ENCODE data around the gene RIN2. TPM values are rescaled to one million over a fixed set of nuclear protein-coding genes. Genes with fewer than 3 reads are reported as not detected.

The RIN2 gene
- total RNA-seq, 1 experiment from 2014 or later = 1.5 TPM

DNA sequence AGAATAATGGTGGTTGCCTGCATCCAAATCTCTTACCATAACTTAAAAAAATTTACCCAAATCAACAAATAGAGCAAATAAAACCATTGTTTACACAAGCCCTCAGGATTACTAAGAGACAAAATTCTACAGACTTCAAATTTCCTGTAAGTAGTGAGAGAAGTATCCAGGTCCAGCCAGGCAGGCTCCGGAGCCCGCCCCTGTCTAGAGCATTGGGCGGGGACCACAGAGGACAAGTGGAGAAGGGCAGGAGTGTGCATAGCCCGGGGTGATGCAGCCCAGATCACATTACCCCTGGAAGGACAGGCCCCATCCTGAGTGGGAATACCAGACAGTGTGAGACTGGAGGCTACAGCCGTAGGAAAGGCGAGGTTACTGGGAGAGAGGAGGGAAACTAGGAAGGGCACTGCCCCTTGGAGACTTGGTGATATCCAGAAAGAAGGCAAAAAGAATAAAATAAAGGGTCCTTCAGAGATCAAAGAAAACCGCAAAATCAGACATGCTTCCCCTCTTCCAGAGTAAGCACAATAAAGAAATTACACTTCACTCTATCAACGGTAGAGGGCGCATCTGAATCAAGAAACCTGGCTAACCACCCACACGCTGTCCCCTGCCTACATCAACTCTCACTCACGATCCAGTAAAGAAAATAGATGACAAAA, 26.6 kb downstream of the RIN2 start:
- H3K4me3 ChIP-seq (replicated peaks in 1 of 2; ENCODE audit: low read depth in 1 of 2, low read length in 2 of 2) = no peak overlapping the region
- no peaks in the 10 kb centered on the region for H3K36me3 ChIP-seq (ENCODE audit: control insufficient read depth in 1 of 2, insufficient read depth in 2 of 2, low read length in 2 of 2)
- no peak overlapping the region for H3K9ac ChIP-seq (ENCODE audit: low read length)
- H3K27me3 ChIP-seq (ENCODE audit: insufficient read depth, low read length) = no peaks in the 10 kb centered on the region
- H3K4me1 ChIP-seq (ENCODE audit: control insufficient read depth in 1 of 2, insufficient read depth in 2 of 2, low read length in 2 of 2) = peaks cover 11 to 17% of the 10 kb centered on the region in 2 experiments
- RAD21 ChIA-PET (ENCODE audit: low non-redundant PET in 1 of 2, low total read pairs in 2 of 2, uncharacterized antibody in 2 of 2, unreplicated experiment in 2 of 2) = no interaction called here
- intact Hi-C loops (cut with micrococcal nuclease) = loop anchor here (1.0 to 10.0 kb wide), 5 partner anchors 100 to 780 kb away; partner anchors contain the start of gene NAA20
- peak overlapping the region; percentile 49 for H2AFZ ChIP-seq (ENCODE audit: low read depth, low read length, poor library complexity, severe bottlenecking)
- H3K27ac ChIP-seq (ENCODE audit: low read depth, low read length) = no peak overlapping the region
- POLR2A ChIA-PET = no interaction called here
- no peaks in the 10 kb centered on the region for H3K79me2 ChIP-seq (ENCODE audit: insufficient read depth, low read length)
- BruUV-seq (replicated peaks) = no TSS peak
- no peaks in the 10 kb centered on the region for H3K9me3 ChIP-seq (ENCODE audit: control insufficient read depth in 1 of 2, insufficient read depth in 1 of 2, low read depth in 1 of 2, low read length in 2 of 2)
- no peaks in the 10 kb centered on the region for H4K20me1 ChIP-seq (ENCODE audit: insufficient read depth)
- peak; percentile 77 for DNase-seq (ENCODE audit: low read depth, low spot score)
- H3K4me2 ChIP-seq (ENCODE audit: low read length) = peak overlapping the region; percentile 56
- peak; percentile 91 for ATAC-seq
- no peaks in the 10 kb centered on the region for H3K9me2 ChIP-seq (ENCODE audit: insufficient read depth)
- CTCF ChIA-PET = interaction anchor here (1.3 kb wide), 1 partner anchor 209 kb away, joined by 5 read pairs; no protein-coding TSS in a partner anchor
- TF ChIP-seq, protein P1, sequence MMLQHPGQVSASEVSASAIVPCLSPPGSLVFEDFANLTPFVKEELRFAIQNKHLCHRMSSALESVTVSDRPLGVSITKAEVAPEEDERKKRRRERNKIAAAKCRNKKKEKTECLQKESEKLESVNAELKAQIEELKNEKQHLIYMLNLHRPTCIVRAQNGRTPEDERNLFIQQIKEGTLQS (IDR thresholded peaks at IDR 0.05) = no peak
- TF ChIP-seq, protein P2, sequence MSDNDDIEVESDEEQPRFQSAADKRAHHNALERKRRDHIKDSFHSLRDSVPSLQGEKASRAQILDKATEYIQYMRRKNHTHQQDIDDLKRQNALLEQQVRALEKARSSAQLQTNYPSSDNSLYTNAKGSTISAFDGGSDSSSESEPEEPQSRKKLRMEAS (IDR thresholded peaks at IDR 0.05) = no peak
- TF ChIP-seq, protein P3, sequence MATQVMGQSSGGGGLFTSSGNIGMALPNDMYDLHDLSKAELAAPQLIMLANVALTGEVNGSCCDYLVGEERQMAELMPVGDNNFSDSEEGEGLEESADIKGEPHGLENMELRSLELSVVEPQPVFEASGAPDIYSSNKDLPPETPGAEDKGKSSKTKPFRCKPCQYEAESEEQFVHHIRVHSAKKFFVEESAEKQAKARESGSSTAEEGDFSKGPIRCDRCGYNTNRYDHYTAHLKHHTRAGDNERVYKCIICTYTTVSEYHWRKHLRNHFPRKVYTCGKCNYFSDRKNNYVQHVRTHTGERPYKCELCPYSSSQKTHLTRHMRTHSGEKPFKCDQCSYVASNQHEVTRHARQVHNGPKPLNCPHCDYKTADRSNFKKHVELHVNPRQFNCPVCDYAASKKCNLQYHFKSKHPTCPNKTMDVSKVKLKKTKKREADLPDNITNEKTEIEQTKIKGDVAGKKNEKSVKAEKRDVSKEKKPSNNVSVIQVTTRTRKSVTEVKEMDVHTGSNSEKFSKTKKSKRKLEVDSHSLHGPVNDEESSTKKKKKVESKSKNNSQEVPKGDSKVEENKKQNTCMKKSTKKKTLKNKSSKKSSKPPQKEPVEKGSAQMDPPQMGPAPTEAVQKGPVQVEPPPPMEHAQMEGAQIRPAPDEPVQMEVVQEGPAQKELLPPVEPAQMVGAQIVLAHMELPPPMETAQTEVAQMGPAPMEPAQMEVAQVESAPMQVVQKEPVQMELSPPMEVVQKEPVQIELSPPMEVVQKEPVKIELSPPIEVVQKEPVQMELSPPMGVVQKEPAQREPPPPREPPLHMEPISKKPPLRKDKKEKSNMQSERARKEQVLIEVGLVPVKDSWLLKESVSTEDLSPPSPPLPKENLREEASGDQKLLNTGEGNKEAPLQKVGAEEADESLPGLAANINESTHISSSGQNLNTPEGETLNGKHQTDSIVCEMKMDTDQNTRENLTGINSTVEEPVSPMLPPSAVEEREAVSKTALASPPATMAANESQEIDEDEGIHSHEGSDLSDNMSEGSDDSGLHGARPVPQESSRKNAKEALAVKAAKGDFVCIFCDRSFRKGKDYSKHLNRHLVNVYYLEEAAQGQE (IDR thresholded peaks at IDR 0.05; ENCODE audit: low read depth) = no peak
- TF ChIP-seq SIN3A (IDR thresholded peaks at IDR 0.05; ENCODE audit: low read depth) (no peak), YY1 (IDR thresholded peaks at IDR 0.05; ENCODE audit: extremely low read depth, insufficient replicate concordance, low read depth, low read length) (no peak), RAD21 (IDR thresholded peaks at IDR 0.05; ENCODE audit: low read depth) (peak; percentile 88), SRF (IDR thresholded peaks at IDR 0.05; ENCODE audit: low read depth) (no peak), JUND (IDR thresholded peaks at IDR 0.05) (no peak), EZH2 (IDR thresholded peaks at IDR 0.05) (no peak), ZNF274 (IDR thresholded peaks at IDR 0.05; ENCODE audit: low read depth, low read length) (no peak), POLR2A (IDR thresholded peaks at IDR 0.05; ENCODE audit: borderline replicate concordance, extremely low read depth, insufficient read depth, insufficient read length) (no peak), SP1 (IDR thresholded peaks at IDR 0.05; ENCODE audit: low read depth) (no peak), EGR1 (IDR thresholded peaks at IDR 0.05; ENCODE audit: low read depth) (peak; percentile 71), FOSL1 (IDR thresholded peaks at IDR 0.05; ENCODE audit: low read depth) (no peak), EZH2phosphoT487 (IDR thresholded peaks at IDR 0.05; ENCODE audit: borderline replicate concordance) (no peak), CBX3 (IDR thresholded peaks at IDR 0.05; ENCODE audit: low read depth) (no peak), POLR2AphosphoS5 (IDR thresholded peaks at IDR 0.05; ENCODE audit: low read depth, low read length) (no peak), ELF1 (IDR thresholded peaks at IDR 0.05; ENCODE audit: borderline replicate concordance, low read depth) (no peak), CEBPB (IDR thresholded peaks at IDR 0.05; ENCODE audit: low read depth) (no peak)
- TF ChIP-seq, protein P4, sequence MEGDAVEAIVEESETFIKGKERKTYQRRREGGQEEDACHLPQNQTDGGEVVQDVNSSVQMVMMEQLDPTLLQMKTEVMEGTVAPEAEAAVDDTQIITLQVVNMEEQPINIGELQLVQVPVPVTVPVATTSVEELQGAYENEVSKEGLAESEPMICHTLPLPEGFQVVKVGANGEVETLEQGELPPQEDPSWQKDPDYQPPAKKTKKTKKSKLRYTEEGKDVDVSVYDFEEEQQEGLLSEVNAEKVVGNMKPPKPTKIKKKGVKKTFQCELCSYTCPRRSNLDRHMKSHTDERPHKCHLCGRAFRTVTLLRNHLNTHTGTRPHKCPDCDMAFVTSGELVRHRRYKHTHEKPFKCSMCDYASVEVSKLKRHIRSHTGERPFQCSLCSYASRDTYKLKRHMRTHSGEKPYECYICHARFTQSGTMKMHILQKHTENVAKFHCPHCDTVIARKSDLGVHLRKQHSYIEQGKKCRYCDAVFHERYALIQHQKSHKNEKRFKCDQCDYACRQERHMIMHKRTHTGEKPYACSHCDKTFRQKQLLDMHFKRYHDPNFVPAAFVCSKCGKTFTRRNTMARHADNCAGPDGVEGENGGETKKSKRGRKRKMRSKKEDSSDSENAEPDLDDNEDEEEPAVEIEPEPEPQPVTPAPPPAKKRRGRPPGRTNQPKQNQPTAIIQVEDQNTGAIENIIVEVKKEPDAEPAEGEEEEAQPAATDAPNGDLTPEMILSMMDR (IDR thresholded peaks at IDR 0.05 in 2 of 3, conservative IDR thresholded peaks at IDR 0.05 in 1 of 3; ENCODE audit: borderline replicate concordance in 1 of 3, insufficient read depth in 1 of 3, low read depth in 2 of 3, low read length in 2 of 3) = peak; percentile 69 to 83 (median 74); a peak in 5 of 6 replicates
- TF ChIP-seq, protein P5, sequence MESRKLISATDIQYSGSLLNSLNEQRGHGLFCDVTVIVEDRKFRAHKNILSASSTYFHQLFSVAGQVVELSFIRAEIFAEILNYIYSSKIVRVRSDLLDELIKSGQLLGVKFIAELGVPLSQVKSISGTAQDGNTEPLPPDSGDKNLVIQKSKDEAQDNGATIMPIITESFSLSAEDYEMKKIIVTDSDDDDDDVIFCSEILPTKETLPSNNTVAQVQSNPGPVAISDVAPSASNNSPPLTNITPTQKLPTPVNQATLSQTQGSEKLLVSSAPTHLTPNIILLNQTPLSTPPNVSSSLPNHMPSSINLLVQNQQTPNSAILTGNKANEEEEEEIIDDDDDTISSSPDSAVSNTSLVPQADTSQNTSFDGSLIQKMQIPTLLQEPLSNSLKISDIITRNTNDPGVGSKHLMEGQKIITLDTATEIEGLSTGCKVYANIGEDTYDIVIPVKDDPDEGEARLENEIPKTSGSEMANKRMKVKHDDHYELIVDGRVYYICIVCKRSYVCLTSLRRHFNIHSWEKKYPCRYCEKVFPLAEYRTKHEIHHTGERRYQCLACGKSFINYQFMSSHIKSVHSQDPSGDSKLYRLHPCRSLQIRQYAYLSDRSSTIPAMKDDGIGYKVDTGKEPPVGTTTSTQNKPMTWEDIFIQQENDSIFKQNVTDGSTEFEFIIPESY (IDR thresholded peaks at IDR 0.05; ENCODE audit: extremely low read depth, insufficient replicate concordance, low read length) = no peak

Data from HCT116 (cell line).